IPS DF 6.9 (cell line): Measurements from ENCODE around the gene RAB24.

Source experiments
- DNase-seq: peaks from one replicate; pipeline ENCODE4 v3.0.0-alpha.2; 2013; ENCODE audit warnings: low read depth, low spot score
- H3K27ac ChIP-seq: one replicate; pipeline ENCODE4 v1.5.1; 2013; ENCODE audit warnings: low read length, control low read depth
- H3K27me3 ChIP-seq: 2 replicates; pipeline ENCODE4 v1.6.1; 2013; ENCODE audit warnings: mild to moderate bottlenecking, low read length; ENCODE audit not compliant: control insufficient read depth, insufficient read depth
- H3K36me3 ChIP-seq: 2 replicates; pipeline ENCODE4 v1.6.1; 2013; ENCODE audit warnings: low read length; ENCODE audit not compliant: control insufficient read depth, insufficient read depth
- H3K4me1 ChIP-seq: 2 replicates; pipeline ENCODE4 v1.6.1; 2013; ENCODE audit warnings: low read length; ENCODE audit not compliant: control insufficient read depth, insufficient read depth
- H3K4me3 ChIP-seq: 2 replicates; pipeline ENCODE4 v1.5.1; 2013; ENCODE audit warnings: mild to moderate bottlenecking, low read length
- H3K9me3 ChIP-seq: 2 replicates; pipeline ENCODE4 v1.6.1; 2013; ENCODE audit warnings: low read length, inconsistent platforms; ENCODE audit not compliant: control insufficient read depth, insufficient read depth
- WGBS: extraction: QIAGEN DNeasy Blood & Tissue Kit; methylation state at CpG from one replicate; pipeline ENCODE4 v1.1.7; 2013; ENCODE audit warnings: mixed read lengths, missing lambda C conversion rate; ENCODE audit not compliant: insufficient read length, insufficient coverage; 5-methylcytosine and 5-hydroxymethylcytosine counted together

The RAB24 gene

GRCh38 chr5:177333420-177334154, 30.1 kb upstream of the RAB24 start:
- no CpG with 5 or more reads among the region's 16 CpGs for WGBS
- peaks cover 2% of the 10 kb centered on the region; the same call in 1 of the 2 replicates for H3K4me1 ChIP-seq
- H3K27me3 ChIP-seq: no peaks in the 10 kb centered on the region
- DNase-seq: no peak
- H3K4me3 ChIP-seq: no peak overlapping the region
- H3K27ac ChIP-seq: no peak overlapping the region
- H3K9me3 ChIP-seq: no peaks in the 10 kb centered on the region
- peaks cover 38% of the 10 kb centered on the region for H3K36me3 ChIP-seq

DNA sequence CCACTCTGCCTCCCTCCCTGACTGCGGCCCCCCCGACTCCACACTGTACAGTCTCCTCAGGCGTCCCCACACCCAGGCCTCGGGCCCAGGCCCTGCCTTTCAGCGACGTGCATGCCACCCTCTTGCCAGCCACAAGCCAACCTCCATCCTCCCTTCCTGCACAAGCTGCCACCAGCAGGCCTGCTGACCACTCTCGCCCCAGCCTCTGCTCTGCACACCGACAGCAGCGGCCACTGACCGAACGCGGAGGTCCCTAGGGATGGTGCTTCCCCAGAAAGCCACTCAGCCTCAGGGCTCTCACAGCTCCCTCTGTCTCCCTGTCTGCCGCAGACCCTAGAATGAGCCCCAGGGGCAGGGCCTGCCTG, 29.4 kb upstream of the RAB24 start:
- no peaks in the 10 kb centered on the region for H3K27me3 ChIP-seq
- WGBS: no CpG with 5 or more reads among the region's 13 CpGs
- H3K27ac ChIP-seq: no peak overlapping the region
- no peak for DNase-seq
- H3K4me3 ChIP-seq: no peak overlapping the region
- H3K36me3 ChIP-seq: peaks cover 34% of the 10 kb centered on the region
- no peaks in the 10 kb centered on the region for H3K9me3 ChIP-seq
- peaks cover 3% of the 10 kb centered on the region; the same call in 1 of the 2 replicates for H3K4me1 ChIP-seq

GRCh38 chr5:177332031-177332895, 28.7 kb upstream of the RAB24 start:
- Histone ChIP-seq H3K4me3 (no peak overlapping the region; the same call in 1 of the 2 replicates), H3K27ac (no peak overlapping the region), H3K4me1 (peaks cover 3% of the 10 kb centered on the region; the same call in 1 of the 2 replicates), H3K36me3 (peaks cover 32% of the 10 kb centered on the region), H3K27me3 (no peaks in the 10 kb centered on the region), H3K9me3 (no peaks in the 10 kb centered on the region)
- WGBS: no CpG with 5 or more reads among the region's 35 CpGs
- DNase-seq: no peak

GRCh38 chr5:177330991-177331842, 27.7 kb upstream of the RAB24 start:
- no CpG with 5 or more reads among the region's 27 CpGs for WGBS
- H3K4me1 ChIP-seq: 0 out of 2 replicates have a peak, but pooled peaks cover 2% of the 10 kb centered on the region
- peaks cover 25% of the 10 kb centered on the region for H3K36me3 ChIP-seq
- no peaks in the 10 kb centered on the region for H3K27me3 ChIP-seq
- DNase-seq: no peak
- no peaks in the 10 kb centered on the region for H3K9me3 ChIP-seq
- H3K27ac ChIP-seq: no peak overlapping the region
- H3K4me3 ChIP-seq: no peak overlapping the region

DNA sequence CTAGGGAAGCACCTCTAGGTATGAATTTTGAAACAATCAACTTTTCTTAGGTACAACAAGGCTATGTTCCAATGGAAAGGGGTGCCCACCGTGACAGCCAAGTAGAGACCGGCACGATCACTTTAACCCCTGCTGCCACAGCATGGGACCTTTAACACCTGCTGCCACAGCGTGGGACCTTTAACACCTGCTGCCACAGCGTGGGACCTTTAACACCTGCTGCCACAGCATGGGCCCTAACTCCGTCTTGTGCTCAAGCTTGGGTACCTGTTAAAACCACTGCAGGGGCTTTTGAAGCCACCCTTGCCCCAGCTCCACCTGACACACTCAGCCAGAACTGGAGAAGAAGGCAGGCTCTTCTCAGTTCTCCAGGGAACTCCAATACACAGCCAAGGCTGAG, 26.4 kb upstream of the RAB24 start:
- H3K4me1 ChIP-seq: peaks cover 4% of the 10 kb centered on the region; the same call in 1 of the 2 replicates
- WGBS: no CpG with 5 or more reads among the region's 6 CpGs

GRCh38 chr5:177328545-177329231, 25.2 kb upstream of the RAB24 start:
- Histone ChIP-seq H3K9me3 (no peaks in the 10 kb centered on the region), H3K27me3 (no peaks in the 10 kb centered on the region), H3K27ac (no peak overlapping the region), H3K4me1 (peaks cover 4% of the 10 kb centered on the region; the same call in 1 of the 2 replicates), H3K4me3 (no peak overlapping the region), H3K36me3 (peaks cover 7% of the 10 kb centered on the region)
- no CpG with 5 or more reads among the region's 19 CpGs for WGBS
- no peak for DNase-seq

More for the DNA sequence above, 26.4 kb upstream of the RAB24 start:
- peaks cover 19% of the 10 kb centered on the region for H3K36me3 ChIP-seq
- H3K9me3 ChIP-seq: no peaks in the 10 kb centered on the region
- no peak for DNase-seq
- H3K4me3 ChIP-seq: no peak overlapping the region
- H3K27ac ChIP-seq: no peak overlapping the region
- H3K27me3 ChIP-seq: no peaks in the 10 kb centered on the region

- Histone ChIP-seq H3K36me3 (peaks cover under 1% of the 10 kb centered on the region; the same call in 1 of the 2 replicates), H3K9me3 (no peaks in the 10 kb centered on the region), H3K4me1 (peaks cover 4% of the 10 kb centered on the region; the same call in 1 of the 2 replicates), H3K27ac (no peak overlapping the region), H3K27me3 (no peaks in the 10 kb centered on the region), H3K4me3 (no peak overlapping the region)
- WGBS: no CpG with 5 or more reads among the region's 28 CpGs
- no peak for DNase-seq
These were observed 24.3 kb upstream of the RAB24 start for GRCh38 chr5:177327539-177328522.

DNA sequence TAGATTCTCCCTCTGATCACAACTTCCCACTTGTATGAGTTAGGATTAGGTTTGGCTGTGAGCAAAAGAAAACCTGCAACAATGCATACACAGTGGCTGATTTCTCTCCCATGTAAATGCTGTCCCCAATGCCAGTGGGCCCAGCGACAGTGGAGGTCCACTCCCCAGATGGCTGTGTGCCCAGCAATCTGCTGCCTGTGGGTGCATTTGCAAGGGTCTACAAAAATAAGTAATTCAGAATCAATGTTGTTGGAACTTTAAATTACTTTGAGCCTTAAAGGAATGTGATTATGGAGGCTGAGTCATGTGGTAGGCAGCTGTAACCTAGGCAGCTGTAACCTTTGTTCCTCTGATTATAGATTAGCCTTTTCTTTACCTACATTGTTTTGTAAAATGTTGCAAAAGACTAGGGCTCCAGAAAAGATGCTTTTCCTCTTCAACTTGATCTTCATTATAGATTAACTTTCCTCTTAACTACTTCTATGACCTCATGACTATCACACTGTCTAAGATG, 22.4 kb upstream of the RAB24 start:
- Histone ChIP-seq H3K27me3 (no peaks in the 10 kb centered on the region), H3K9me3 (no peaks in the 10 kb centered on the region), H3K4me1 (peaks cover 4% of the 10 kb centered on the region; the same call in 1 of the 2 replicates), H3K4me3 (no peak overlapping the region), H3K27ac (peak overlapping the region; percentile 72), H3K36me3 (no peaks in the 10 kb centered on the region)
- no CpG with 5 or more reads among the region's 1 CpG for WGBS
- no peak for DNase-seq

GRCh38 chr5:177320879-177321278, 17.4 kb upstream of the RAB24 start:
- H3K36me3 ChIP-seq: no peaks in the 10 kb centered on the region
- no peak overlapping the region for H3K27ac ChIP-seq
- no peak for DNase-seq
- H3K4me3 ChIP-seq: no peak overlapping the region
- H3K27me3 ChIP-seq: no peaks in the 10 kb centered on the region
- H3K9me3 ChIP-seq: no peaks in the 10 kb centered on the region
- WGBS: no CpG with 5 or more reads among the region's 7 CpGs
- H3K4me1 ChIP-seq: peaks cover 2% of the 10 kb centered on the region; the same call in 1 of the 2 replicates
